HG02588 (cell line): Measurements from ENCODE around the gene CALHM5.
A peak's percentile ranks its signal among the peaks of the same experiment; 100 is the strongest.
"Not testable (repeated sequence)": the region's sequence is repeated elsewhere in the genome, so short reads cannot be mapped to it uniquely, and the experiment has no call there.

ENCODE experiments used
- ATAC-seq: cut with Tn5 transposase; IDR thresholded peaks from one replicate; pipeline ENCODE4 v1.9.1; 2021; ENCODE audit warnings: mild to moderate bottlenecking, moderate library complexity; ENCODE audit not compliant: unreplicated experiment

CALHM5 gene

GRCh38 chr6:116511424-116512110, at the start of gene CALHM5:
TSS of gene CALHM5 (plus strand) at chr6:116511639. CDS start at chr6:116511697, 58 bp downstream.
- no peak for ATAC-seq

DNA sequence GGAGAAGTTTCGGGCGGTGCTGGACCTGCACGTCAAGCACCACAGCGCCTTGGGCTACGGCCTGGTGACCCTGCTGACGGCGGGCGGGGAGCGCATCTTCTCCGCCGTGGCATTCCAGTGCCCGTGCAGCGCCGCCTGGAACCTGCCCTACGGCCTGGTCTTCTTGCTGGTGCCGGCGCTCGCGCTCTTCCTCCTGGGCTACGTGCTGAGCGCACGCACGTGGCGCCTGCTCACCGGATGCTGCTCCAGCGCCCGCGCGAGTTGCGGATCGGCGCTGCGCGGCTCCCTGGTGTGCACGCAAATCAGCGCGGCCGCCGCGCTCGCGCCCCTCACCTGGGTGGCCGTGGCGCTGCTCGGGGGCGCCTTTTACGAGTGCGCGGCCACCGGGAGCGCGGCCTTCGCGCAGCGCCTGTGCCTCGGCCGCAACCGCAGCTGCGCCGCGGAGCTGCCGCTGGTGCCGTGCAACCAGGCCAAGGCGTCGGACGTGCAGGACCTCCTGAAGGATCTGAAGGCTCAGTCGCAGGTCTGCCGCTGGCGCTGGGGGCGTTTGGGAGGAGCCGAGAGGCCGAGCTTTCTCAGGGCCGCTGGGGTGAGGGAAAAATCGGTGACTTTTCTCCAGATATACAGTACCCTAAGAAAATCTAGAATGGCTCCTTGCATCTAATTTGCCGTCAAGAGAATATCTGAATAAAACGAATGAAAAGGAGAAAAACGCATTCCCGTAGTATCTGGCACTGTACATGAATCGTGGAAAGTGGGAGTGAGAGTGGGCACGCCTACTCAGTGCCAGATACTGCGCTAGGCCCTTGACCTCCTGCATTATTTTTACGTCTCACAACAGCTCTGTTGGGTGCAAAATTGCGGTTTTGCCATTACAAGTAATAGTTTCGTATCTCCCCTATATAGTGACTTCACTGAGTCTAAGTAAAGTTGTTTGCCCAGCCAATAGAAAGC, 49.2 kb upstream of the CALHM5 start:
- ATAC-seq, result peak; percentile 83

DNA sequence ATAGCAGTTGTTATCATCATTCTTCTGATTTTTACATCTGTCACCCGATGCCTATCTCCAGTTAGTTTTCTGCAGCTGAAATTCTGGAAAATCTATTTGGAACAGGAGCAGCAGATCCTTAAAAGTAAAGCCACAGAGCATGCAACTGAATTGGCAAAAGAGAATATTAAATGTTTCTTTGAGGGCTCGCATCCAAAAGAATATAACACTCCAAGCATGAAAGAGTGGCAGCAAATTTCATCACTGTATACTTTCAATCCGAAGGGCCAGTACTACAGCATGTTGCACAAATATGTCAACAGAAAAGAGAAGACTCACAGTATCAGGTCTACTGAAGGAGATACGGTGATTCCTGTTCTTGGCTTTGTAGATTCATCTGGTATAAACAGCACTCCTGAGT, 48.1 kb upstream of the CALHM5 start:
- no peak for ATAC-seq

- no peak for ATAC-seq
Measured at GRCh38 chr6:116465246-116465645, 46.2 kb upstream of the CALHM5 start.

- no peak for ATAC-seq
Measured at GRCh38 chr6:116467096-116467495, 44.3 kb upstream of the CALHM5 start.

- ATAC-seq, result no peak
Measured at GRCh38 chr6:116467514-116467913, 43.9 kb upstream of the CALHM5 start.

DNA sequence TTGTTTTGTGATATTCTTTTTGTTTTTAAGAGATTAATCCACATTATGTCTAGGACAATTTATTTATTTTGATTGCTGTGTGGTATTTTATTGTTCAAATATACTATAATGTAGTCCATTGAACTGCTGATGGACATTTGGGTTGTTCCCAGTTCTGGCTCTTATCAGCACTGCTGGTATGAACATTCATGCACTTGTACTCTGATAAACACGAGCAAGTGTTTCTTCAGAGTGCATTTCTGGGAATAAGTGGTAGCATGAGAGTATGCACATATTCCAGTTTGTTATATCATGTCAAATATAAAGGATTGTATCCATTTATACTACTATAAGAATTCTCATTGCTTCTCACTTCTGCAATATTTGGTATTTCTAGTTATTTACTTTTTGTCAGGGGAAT, 43.1 kb upstream of the CALHM5 start:
- ATAC-seq, result no peak

DNA sequence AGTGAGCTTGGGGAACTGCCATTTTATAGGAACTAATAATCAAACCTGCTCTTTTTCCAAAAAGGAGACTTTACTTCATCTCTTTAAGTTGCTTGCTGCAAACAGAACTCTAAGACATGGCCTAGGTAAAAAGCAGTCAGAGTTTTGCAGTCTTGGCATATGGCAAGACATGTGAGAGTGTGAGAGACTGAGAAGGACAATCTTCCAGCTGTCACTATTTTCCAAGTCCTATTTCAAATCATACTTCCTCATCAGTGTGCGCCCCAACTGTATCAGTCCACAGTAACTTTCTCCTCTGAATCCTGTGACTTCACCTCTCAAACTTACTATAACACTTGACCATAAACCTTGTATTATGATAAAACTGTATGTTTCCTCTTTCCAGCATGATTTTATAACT, 39.9 kb upstream of the CALHM5 start:
- no peak for ATAC-seq

DNA sequence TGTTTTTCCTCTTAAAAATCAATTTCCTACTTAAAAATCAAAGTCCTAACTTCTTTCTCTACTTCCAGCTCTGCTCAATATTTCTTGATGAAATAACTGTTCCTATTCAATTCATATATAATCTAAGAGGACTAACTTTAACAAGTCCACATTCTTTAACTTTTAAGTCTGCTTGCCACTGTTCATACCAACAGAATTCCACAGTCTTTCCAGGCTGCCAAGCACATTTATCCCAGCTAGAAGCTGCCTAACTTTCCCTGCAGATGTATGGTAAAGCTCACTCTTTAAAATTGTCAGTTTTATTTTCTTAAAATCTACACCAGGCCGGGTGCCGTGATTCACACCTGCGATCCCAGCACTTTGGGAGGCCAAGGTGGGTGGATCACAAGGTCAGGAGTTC, 38.7 kb upstream of the CALHM5 start:
- ATAC-seq, result no peak

GRCh38 chr6:116475141-116475540, 36.3 kb upstream of the CALHM5 start:
- ATAC-seq, result no peak

DNA sequence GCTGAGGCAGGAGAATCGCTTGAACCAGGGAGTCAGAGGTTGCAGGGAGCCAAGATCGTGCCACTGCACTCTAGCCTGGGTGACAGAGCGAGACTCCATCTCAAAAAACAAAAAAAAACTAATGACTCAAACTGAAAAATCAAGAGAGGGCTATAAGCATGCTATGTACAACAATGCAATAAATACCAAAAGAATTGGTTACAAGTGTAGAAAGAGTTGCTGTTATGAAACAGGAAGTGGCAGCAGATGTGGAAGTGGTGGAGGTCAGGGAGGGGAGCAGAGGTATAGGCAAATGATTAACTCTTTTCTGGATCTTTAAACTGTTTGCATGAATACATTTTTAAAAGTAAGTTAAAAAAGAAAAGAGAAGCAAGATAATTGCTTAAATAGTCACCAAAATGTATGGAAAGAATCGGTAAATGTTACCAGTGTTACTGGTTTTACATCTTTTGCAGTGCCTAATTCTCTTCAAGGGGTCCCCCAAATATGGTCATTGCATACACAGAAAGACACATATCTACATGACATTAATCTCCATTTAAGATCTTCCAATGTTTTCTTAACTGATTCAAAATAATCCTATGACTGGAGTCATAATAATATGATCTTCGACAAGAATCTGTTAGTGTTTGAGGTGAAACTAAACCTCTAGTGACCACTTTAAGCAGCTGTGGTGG, 35.3 kb upstream of the CALHM5 start:
- peak; percentile 100 for ATAC-seq

DNA sequence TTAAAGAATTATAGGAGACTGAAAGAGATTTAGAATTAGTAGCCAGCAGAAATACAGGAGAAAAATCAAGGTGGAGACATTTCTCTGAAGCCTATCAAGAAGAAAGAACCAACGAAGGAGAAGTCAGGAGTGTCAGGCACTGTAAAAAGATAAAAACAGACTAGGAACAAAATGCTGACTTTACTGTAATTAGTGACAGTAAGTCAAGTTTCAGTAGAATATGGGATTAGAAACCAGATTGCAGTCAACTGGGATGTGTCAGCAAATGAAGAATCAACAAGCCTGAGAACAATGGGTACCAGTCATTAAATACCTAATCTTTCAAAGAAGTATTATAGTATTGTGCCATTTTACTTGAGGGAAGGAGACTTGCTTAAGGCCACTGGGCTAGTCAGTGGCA, 28.7 kb upstream of the CALHM5 start:
- ATAC-seq, result no peak

DNA sequence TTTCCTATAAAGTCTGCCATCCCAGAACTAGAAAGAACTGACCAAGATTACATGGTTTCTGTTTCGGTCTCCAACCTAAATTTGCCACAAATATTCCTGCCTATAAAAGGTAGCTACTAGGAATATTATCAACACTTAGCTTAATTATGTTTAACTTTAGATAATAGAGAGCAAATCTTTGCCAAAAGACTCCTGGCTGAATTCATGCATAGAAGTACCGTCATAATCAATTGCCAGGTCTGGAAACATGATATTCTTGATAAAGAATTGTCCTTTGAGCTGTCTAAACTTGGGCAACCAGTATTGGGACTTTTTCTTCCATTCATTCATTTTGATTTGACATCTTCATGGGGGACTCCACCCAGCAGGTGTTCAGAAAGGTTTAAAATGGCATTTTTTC, 27.8 kb upstream of the CALHM5 start:
- ATAC-seq, result no peak

DNA sequence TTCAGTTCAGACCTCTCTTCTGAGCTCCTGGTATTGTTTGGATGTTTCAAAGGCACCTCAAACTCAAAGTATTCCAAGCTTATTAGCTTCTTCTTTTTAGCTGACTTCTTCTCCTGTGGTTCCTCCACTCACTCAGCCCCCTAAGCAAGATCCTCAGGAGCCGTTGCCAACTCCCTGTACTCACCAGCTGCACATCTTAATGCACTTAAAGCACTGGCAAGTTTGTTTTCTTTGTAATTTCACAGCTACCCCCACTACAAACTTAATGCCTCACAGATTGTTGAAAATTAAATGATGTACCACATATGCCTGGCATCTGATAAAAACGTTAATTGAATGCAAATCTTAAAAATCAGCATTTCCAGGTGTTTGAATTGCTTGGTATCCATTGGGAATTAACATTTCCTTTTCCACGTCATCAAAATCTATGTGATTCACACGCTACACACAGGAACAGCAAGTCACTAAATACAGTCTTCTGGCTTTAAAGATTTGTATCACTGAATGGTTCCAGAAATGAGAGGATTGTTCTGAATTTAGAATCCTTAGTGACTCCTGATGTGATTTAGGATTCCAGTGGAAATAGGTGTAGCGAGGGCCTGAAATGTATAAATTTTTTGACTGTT, 25.8 kb upstream of the CALHM5 start:
- ATAC-seq, result no peak

GRCh38 chr6:116491610-116492330, 19.7 kb upstream of the CALHM5 start:
- no peak for ATAC-seq

- no peak for ATAC-seq
Measured at GRCh38 chr6:116492331-116493067, 18.9 kb upstream of the CALHM5 start.

- not testable (repeated sequence) for ATAC-seq
Measured at GRCh38 chr6:116495161-116495560, 16.3 kb upstream of the CALHM5 start.

- no peak for ATAC-seq
Measured at GRCh38 chr6:116497113-116497676, 14.2 kb upstream of the CALHM5 start.

DNA sequence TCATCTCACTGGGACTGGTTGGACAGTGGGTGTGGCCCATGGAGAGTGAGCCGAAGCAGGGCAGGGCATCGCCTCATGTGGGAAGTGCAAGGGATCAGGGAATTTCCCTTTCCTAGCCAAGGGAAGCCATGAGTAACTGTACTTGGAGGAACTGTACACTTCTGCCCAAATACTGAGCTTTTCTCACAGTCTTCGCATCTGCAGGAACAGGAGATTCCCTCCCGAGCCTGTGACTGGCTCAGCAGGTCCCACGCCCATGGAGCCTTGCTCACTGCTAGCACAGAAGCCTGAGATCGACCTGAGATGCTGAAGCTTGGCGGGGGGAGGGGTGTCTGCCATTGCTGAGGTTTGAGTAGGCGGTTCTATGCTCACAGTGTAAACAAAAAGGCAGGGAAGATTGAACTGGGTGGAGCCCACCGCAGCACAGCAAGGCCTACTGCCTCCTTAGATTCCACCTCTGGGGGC, 10.4 kb upstream of the CALHM5 start:
- no peak for ATAC-seq
